ENCODE measurements around the gene SH3D19. TPM values are rescaled to one million over a fixed set of nuclear protein-coding genes. Genes with fewer than 3 reads are reported as not detected.
A peak's percentile ranks its signal among the peaks of the same experiment; 100 is the strongest.

SH3D19 gene
- total RNA-seq, 3 donors from 2014 or later = 97.5 to 140 (median 102) TPM

DNA sequence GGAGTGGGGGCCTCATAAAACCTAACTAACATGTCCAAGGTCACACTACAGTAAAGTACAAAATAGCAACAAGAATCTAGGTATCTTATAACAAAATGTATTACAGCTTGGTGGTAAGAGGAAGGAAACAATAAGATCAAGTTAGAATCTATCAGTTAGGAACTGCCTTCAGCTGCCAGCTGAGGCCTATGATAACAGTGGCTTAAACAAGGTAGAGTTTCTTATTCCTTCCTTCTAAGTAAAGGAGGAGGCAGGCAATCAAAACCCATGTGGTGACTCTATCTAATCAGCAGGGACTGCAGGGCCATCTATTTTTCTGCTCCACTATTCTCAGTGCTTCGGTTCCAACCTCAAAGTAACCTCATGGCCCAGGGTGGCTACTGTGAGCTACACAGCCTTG lies 10.9 kb downstream of the SH3D19 start:
- intact Hi-C loops (cut with DNase I, micrococcal nuclease) = no loop called here

DNA sequence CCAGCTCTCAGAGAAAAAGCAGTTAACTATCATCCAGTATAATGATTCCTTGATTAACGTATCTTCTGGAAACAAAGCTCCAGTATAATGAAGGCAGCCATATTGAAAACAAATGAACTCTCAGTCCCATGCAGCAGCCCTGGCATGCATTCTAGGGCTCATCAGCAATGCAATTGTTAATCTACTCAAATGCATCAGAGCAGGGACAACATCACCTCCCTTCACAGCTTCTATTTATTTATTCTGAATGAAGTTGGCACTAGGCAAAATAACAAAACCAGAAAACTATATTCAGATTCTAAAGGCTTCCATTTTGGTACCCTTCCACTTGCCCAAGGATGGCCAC lies 11.4 kb downstream of the SH3D19 start:
- ATAC-seq = peak; percentile 9
- Histone ChIP-seq H3K4me3 (no peak overlapping the region), H3K9me3 (no peaks in the 10 kb centered on the region), H3K36me3 (ENCODE audit: low read depth) (no peaks in the 10 kb centered on the region), H3K4me1 (ENCODE audit: low read depth) (peaks cover 26% of the 10 kb centered on the region)
- no peak for DNase-seq
- intact Hi-C loops (cut with DNase I, micrococcal nuclease) = no loop called here
- TF ChIP-seq, protein P1, sequence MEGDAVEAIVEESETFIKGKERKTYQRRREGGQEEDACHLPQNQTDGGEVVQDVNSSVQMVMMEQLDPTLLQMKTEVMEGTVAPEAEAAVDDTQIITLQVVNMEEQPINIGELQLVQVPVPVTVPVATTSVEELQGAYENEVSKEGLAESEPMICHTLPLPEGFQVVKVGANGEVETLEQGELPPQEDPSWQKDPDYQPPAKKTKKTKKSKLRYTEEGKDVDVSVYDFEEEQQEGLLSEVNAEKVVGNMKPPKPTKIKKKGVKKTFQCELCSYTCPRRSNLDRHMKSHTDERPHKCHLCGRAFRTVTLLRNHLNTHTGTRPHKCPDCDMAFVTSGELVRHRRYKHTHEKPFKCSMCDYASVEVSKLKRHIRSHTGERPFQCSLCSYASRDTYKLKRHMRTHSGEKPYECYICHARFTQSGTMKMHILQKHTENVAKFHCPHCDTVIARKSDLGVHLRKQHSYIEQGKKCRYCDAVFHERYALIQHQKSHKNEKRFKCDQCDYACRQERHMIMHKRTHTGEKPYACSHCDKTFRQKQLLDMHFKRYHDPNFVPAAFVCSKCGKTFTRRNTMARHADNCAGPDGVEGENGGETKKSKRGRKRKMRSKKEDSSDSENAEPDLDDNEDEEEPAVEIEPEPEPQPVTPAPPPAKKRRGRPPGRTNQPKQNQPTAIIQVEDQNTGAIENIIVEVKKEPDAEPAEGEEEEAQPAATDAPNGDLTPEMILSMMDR (IDR thresholded peaks at IDR 0.05) = no peak

More for the DNA sequence above, 10.9 kb downstream of the SH3D19 start:
- TF ChIP-seq, protein P1 (IDR thresholded peaks at IDR 0.05) = no peak
- DNase-seq (no peak), ATAC-seq (peak; percentile 7)
- no peaks in the 10 kb centered on the region for H3K9me3 ChIP-seq
- no peak overlapping the region for H3K4me3 ChIP-seq
- no peaks in the 10 kb centered on the region for H3K36me3 ChIP-seq (ENCODE audit: low read depth)
- peaks cover 26% of the 10 kb centered on the region for H3K4me1 ChIP-seq (ENCODE audit: low read depth)

DNA sequence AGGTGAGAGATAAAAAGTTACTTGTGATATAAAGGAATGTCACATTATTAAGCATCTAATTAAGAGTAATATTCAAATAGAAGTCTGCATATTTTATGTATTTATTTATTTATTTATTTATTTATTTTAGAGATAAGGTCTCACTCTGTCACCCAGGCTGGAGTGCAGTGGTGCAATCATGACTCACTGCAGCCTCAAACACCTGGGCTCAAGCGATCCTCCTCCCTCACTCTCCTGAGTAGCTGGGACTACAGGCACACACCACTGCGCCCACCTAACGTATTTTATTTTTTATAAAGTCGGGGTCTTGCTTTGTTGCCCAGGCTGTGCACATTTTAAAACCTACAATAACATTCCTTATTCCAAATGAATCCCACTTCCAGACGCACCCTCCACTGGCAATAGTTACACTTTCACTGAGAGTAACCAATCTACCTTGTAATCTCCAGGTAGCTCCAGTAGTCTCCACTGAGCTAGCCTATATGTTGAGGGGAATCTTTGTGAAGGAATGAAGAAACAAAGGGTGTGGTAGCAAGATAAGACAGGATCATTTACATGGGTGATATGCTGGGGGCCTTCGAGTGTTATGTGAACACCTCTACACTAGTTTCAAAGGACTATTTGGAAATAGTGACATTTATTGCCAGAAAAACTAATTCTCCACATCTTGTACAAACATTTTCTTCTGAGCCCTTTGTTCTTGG lies 11.9 kb downstream of the SH3D19 start:
- no peaks in the 10 kb centered on the region for H3K36me3 ChIP-seq (ENCODE audit: low read depth)
- DNase-seq (no peak), ATAC-seq (peak; percentile 64)
- intact Hi-C loops (cut with DNase I, micrococcal nuclease) = no loop called here
- peaks cover 26% of the 10 kb centered on the region for H3K4me1 ChIP-seq (ENCODE audit: low read depth)
- no peak overlapping the region for H3K4me3 ChIP-seq
- no peaks in the 10 kb centered on the region for H3K9me3 ChIP-seq
- TF ChIP-seq, protein P1 (IDR thresholded peaks at IDR 0.05) = no peak

DNA sequence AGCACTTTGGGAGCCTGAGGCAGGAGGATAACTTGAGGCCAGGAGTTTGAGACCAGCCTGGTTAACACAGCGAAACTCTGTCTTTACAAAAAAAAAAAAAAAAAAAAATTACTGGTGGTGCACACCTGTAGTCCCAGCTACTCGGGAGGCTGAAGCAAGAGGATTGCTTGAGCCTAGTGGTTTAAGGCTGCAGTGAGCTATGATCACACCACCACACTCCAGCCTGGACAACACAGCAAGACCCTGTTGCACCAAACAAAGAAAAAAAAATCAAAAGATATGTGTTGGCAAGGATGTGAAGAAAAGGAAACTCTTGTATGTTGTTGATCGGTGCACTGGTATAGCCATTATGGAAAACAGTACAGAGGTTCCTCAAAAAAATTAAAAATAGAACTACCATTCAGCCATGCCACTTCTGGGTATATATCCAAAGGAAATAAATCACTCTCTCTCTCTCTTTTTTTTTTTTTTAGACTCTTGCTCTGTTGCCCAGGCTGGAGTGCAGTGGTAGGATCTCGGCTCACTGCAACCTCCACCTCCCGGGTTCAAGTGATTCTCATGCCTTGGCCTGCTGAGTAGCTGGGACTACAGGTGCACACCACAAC lies 15.2 kb downstream of the SH3D19 start:
- intact Hi-C loops (cut with DNase I, micrococcal nuclease) = no loop called here
- Histone ChIP-seq H3K9me3 (no peaks in the 10 kb centered on the region), H3K36me3 (ENCODE audit: low read depth) (no peaks in the 10 kb centered on the region), H3K4me1 (ENCODE audit: low read depth) (peaks cover 12% of the 10 kb centered on the region), H3K4me3 (no peak overlapping the region)
- TF ChIP-seq, protein P1 (IDR thresholded peaks at IDR 0.05) = no peak
- ATAC-seq (no peak), DNase-seq (no peak)

DNA sequence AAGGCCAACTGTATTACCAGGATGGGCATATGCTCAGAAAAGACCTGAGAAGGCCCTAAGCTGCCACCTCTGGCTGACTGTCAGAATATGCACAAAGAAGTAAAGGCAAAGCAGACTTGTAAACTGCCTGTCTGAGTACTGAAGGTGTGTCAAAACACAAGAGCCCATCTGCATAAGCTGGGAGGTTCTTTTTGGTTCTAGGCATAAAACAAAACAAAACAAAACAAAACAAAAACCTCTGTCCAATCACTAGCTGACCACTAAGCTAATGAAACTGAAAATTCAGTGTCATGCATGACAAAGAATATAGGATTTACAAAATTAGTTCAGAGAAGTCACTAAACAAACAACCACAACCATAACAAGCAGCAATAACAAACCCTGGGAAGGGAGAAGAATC lies 20.6 kb downstream of the SH3D19 start:
- H3K36me3 ChIP-seq (ENCODE audit: low read depth) = no peaks in the 10 kb centered on the region
- intact Hi-C loops (cut with DNase I, micrococcal nuclease) = no loop called here
- ATAC-seq (peak; percentile 78), DNase-seq (no peak)
- TF ChIP-seq, protein P1 (IDR thresholded peaks at IDR 0.05) = no peak
- H3K9me3 ChIP-seq = no peaks in the 10 kb centered on the region
- H3K4me3 ChIP-seq = no peak overlapping the region
- peaks cover 5% of the 10 kb centered on the region for H3K4me1 ChIP-seq (ENCODE audit: low read depth)
